ENCODE measurements around the gene ZCWPW1.
A peak's percentile ranks its signal among the peaks of the same experiment; 100 is the strongest.

ZCWPW1 gene, protein sequence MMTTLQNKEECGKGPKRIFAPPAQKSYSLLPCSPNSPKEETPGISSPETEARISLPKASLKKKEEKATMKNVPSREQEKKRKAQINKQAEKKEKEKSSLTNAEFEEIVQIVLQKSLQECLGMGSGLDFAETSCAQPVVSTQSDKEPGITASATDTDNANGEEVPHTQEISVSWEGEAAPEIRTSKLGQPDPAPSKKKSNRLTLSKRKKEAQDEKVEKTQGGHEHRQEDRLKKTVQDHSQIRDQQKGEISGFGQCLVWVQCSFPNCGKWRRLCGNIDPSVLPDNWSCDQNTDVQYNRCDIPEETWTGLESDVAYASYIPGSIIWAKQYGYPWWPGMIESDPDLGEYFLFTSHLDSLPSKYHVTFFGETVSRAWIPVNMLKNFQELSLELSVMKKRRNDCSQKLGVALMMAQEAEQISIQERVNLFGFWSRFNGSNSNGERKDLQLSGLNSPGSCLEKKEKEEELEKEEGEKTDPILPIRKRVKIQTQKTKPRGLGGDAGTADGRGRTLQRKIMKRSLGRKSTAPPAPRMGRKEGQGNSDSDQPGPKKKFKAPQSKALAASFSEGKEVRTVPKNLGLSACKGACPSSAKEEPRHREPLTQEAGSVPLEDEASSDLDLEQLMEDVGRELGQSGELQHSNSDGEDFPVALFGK

DNA sequence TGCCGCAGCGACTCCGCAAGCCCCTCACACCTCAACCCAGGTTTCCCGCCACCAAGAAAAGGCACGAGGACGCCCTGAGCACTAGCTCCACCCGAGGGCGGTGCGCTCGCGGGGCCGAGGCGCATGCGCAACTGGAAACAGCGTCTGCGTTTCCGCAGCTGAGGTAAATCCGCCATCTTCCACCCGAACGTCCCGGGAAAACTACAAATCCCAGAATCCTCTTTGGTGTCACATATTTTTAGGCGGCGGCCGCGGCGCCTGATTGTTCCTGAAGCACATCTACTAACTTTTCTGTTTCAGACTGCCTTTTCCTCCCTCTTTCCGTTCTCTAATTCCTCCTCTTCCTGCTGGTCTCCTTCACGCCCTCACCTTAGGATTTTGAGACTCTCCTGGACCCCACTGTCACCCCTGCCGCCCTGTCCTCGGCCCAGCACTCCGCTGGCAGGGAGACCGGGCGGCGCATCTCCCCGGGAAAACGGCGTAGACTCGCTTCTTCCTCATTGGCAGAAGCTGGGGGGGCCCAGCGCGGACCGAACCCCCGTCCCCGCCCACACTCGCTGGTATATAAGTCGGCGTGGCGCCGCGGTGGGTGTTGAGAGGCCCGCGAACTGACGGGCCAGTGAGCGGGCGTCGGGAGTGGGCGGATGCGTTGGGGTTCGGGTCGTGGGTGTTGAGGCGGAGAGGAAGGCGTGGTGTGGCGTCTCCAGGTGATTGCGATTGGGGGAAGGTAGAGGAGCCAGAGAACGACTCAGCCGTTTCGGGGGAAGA is at the start of gene ZCWPW1:
Gene ZCWPW1, minus strand, starts transcription at position 505 of the 768 bp plus-strand sequence. CDS start 8,054 bp downstream, outside the sequence.
- FAIRE-seq (no peak), DNase-seq (ENCODE audit: insufficient read length, low spot score) (peak; percentile 74)

DNA sequence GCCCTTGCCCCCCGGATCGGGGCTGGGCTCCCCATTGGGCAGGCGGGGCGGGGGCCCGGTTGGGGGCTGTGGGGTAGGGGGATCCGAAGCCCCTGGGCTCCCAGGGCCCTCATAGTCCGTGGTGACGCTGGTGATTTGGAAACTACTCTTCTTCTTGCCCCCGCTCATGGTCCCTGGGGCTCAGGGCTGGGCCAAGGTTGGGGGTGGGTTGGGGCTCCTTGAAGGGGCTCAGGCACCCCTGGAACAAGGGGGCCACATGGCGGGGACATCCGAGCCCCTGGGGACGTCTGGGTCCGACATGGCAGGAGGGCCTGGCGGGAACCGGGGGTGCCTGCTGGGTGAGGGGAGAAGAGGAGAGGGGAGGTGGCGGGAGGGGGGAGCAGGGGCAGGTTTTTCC is 49.4 kb upstream of the ZCWPW1 start:
- no peak for FAIRE-seq

DNA sequence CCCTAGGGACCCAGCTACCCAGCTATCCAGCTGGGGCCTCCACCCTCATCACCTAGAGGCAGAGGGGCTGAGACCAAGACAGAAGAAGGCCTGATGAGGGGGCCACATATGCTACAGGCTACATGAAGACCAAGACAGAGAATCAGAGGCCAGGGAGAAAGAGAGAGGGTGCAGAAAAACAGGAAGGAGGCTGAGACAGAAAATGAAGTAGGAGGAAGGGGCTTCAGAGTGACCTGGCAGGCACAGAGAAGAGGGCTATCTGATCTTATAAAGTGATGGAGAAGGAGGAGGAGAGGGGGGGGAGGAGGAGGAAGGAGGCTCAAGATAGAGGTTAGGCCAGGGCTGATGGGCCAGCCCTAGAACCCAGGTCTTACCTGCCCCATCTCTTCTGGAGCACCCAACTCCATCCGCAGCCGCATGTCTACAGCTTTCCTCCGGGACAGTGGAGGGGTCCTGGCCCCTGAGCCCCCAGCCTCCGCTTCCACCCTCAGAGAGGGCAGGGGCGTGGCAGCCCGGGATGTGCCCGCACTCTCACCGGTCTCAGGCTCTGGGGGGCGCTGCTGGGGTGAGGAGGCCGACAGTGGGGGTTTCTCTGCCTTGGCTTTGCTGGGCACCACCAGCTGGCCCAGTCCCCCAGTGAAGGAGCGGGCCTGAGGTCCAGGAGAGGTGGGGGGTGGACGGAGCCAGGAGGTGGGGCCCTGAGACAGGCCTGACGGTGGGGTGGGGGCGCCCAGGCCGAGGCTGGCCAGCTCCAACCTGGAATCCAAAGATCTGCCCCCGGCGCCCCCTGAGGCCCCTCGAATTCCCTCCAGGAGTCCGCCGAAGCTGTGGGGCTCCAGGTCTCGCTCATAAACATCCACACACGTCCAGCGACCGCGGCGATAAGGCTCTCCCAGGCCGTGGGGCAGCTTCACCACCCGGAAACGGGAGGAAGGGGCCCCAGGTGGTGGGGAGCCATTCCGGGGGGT is 48.7 kb upstream of the ZCWPW1 start:
- DNase-seq (ENCODE audit: insufficient read length, low spot score) (no peak), FAIRE-seq (no peak)

More for the DNA sequence above, 49.4 kb upstream of the ZCWPW1 start:
- DNase-seq (ENCODE audit: insufficient read length, low spot score): no peak

DNA sequence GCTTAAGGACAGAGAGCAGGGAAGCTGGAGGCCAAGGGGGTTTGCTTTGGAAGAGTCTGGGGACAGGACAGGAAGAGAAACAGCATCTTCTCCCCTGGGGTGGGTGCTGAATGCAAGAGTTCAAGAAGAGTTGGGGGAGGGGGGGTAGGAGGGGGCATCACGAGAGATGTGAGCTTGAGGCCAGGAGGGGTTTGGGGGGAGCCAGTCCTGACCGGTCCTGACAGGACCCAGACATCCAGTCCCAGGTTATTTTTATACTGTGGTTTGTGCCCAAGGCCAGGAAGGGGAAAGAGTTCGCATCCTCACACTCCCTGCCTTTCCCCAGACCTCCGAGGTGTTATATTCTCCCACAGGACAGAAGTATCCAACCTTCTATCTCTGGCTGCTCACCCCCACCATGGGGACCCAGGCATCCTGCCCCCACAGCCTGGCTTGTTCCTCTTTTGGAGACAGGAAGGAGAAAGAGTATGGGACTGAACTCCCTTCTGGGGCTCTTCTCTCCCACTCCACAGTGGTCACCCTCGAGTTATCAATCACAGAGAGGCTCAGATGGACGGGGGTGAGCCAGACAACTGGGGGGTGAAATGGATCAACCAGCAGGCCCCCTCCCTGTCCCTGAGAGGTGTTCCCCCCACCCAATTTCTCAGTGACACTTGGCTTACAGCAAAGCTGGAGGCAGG is 47.7 kb upstream of the ZCWPW1 start:
- no peak for DNase-seq (ENCODE audit: insufficient read length, low spot score)
- FAIRE-seq: no peak

GRCh38 chr7:100475549-100475948 is 47.0 kb upstream of the ZCWPW1 start:
- no peak for DNase-seq (ENCODE audit: insufficient read length, low spot score)
- no peak for FAIRE-seq

- FAIRE-seq (no peak), DNase-seq (ENCODE audit: insufficient read length, low spot score) (no peak)
These were observed 44.5 kb upstream of the ZCWPW1 start for GRCh38 chr7:100472854-100473499.

- FAIRE-seq: no peak
These were observed 43.8 kb upstream of the ZCWPW1 start for GRCh38 chr7:100472121-100472851.

DNA sequence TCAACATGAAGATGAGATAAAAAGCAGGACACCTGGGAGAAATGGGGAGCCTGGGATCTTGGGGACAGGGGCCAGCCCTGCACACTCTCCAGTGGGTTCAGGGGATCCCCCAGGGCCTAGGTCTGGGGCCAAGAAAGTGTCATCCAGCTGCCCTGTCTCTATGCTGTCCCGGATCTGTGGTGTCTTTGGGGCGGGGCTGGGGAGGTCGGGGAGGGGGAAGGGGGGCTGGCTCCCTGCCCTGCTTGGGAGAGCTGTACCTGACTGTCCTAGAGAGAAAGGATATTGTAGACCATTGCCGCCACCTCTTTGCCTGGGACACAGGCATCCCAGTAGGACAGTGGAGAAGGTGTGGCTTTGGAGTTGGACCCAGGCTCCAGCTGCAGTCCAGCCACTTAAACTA is 42.5 kb upstream of the ZCWPW1 start:
- FAIRE-seq (no peak), DNase-seq (ENCODE audit: insufficient read length, low spot score) (no peak)

More at GRCh38 chr7:100472121-100472851, 43.8 kb upstream of the ZCWPW1 start:
- DNase-seq (ENCODE audit: insufficient read length, low spot score): no peak

- DNase-seq (ENCODE audit: insufficient read length, low spot score) (peak; percentile 73), FAIRE-seq (no peak)
These were observed 40.9 kb upstream of the ZCWPW1 start for GRCh38 chr7:100469227-100470044.

- DNase-seq (ENCODE audit: insufficient read length, low spot score) (no peak), FAIRE-seq (no peak)
These were observed 39.3 kb upstream of the ZCWPW1 start for GRCh38 chr7:100467638-100468373.

DNA sequence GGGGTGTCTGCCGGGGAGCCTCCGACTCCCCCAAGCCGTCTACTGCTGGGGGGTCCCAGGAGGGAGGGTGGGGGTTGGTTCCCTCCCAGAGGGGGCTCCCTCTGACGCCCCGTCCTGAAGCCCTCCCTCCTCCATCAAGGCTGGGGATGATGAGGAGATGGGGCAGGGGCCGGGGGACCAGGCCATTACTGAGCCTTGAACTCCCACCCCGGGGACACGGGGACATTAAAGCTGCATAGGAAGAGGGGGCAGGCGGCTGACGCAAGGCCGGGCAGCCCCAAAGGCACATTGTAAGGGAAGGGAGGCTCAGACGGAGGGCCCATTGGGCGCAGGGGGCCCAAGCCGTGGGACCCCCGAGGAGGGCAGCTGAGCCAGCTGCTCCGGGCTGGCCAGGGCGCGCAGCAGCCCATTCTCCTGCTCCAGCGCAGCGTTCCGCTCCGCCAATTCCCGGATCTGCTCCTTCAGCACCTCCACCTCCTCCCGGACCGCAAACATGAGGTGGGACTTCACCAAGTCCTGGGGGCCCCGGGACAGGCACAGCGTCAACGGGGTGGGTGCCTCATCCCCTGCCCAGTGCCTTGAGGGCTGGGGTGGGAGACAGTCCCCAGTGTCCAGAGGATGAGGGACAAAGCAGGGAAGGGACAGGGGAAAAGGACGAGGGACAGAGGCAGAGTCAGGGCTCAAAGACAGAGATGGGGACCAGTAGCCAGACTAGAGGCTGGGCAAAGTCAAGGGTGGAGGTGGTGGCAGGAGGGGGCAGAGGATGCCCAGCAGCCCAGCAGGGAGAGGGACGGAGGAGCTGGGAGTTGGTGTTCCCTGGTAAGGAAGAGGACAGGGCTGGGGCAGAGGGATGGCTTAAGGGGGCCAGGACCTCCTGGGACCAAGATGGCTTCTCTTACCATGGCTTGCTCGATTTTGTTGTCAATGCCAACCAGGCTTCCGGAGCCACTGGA is 38.4 kb upstream of the ZCWPW1 start:
- no peak for FAIRE-seq
- no peak for DNase-seq (ENCODE audit: insufficient read length, low spot score)

DNA sequence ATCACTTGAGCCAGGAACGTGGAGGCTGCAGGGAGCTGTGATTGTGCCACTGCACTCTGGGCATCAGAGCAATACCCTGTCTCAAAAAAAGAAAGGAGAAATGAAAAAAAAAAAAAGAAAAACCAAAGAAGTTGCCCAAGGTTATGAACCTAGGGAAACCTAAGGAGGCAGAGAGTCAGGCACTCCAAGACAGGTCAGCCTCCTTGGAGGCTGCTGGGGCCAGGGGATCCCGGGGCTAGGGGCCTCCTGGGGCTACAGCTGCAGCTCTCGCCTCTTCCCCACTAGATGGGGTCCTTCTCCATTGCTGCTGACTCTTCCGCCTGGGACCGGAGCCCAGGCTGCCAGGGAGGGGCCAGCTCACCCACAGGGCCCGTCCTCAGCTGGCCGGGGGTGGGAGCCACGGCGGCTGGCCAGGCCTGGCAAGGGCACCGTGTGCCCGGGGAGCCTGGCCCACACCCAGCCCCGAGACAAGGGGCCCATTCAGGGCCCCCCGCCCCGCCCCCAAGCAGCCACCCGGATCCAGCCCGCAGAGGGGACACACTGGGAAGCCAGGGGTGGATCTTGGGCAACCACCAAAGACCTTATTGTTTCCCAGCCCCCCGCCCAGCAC is 37.3 kb upstream of the ZCWPW1 start:
- peak; percentile 55 for DNase-seq (ENCODE audit: insufficient read length, low spot score)
- no peak for FAIRE-seq

DNA sequence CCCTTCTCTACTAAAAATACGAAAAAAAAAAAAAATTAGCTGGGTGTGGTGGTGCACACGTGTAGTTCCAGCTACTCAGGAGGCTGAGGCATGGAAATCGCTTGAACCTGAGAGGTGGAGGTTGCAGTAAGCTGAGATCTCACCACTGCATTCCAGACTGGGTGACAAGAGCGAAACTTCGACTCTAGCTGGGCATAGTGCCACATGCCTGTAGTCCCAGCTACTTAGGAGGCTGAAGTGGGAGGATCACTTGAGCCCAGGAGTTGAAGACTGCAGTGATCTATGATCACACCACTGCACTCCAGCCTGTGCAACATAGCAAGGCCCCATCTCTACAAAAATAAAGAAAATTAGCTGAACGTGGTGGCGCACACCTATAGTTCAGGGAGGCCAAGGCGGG is 36.8 kb upstream of the ZCWPW1 start:
- DNase-seq (ENCODE audit: insufficient read length, low spot score) (no peak), FAIRE-seq (no peak)

DNA sequence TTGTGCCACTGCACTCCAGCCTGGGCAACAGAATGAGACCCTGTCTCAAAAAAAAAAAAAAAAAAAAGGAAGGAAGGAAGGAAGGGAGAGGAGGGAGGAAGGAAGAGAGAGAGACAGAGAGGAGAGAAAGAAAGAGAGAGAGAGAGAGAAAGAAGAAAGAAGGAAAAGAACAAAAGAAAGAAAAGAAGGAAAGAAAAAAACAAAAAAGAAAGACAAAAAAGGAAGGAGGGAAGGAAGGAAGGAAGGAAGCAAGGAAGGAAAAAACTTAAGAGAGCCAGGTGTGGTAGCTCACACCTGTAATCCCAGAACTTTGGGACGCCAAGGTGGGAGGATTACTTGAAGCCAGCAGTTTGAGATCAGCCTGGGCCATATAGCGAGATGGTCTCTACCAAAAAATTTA is 36.3 kb upstream of the ZCWPW1 start:
- DNase-seq (ENCODE audit: insufficient read length, low spot score): no peak
- FAIRE-seq: no peak

- DNase-seq (ENCODE audit: insufficient read length, low spot score): no peak
- no peak for FAIRE-seq
These were observed 35.7 kb upstream of the ZCWPW1 start, which contains the start of gene SPACDR for GRCh38 chr7:100464210-100464660. TSS of gene SPACDR (minus strand) at chr7:100464260. CDS start at chr7:100464025, 235 bp downstream.

Measured in HTR-8/SVneo (cell line).